ENCODE data around the gene SLC25A1.

DNA sequence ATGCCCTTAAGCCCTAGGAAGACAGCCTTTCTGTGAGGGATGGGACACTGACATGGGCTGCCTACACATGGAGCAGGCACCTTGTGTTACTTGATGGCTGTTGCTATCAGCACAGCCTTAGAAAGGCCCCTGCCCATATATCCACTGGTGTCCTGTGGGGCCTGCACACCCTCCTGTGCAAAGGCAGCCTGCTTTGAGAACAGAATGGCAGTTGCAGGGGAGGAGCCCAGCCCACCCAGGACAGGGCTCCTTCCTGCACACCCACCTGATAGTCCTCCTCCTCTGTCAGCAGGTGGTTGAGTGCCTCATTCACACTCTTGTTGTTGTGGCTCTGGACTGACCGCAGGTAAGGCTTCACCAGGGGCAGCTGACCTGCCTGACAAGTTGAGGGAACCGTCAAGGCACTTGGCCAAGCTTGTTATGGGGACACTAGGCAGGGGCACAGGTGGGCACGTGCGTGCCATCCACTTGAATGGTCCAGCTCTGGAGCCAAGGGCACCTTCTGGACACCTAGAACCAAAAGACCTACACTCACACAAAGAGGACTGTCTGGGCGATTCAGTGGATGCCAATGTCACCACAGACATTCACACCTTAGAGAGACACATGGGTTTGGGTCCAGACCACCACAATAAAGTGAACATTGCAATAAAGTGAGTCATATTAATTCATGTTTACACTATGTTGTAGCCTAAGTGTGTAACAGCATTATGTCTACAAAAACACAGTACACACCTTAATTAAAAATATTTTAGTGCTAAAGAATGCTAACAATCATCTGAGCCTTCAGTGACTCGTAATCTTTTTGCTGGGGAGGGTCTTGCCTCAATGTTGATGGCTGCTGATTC, 9.4 kb upstream of the SLC25A1 start:
- TF ChIP-seq CTCF (IDR thresholded peaks at IDR 0.05) (no peak), ZFX (IDR thresholded peaks at IDR 0.05; ENCODE audit: borderline replicate concordance) (no peak)
